ENCODE measurements around the gene CCDC116.

DNA sequence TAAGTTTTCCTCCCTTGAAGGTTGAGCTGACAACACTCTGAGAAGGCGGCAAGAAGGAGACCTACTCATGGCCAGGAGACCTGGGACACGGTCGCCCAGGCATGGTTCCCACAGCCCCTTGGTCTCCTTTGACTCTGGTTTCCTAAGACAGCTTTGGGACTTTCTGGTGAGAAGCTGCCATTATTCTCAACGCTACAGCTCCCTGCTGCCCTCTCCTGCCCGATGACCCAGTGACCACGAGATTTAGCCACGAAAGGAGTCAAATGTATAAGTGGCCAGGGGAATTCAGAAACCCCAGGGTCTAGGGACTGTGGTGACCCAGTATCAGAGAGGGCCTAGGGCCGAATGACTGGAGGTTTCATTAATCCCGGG is 8.8 kb downstream of the CCDC116 start:
- TF ChIP-seq TAF1 (IDR thresholded peaks at IDR 0.05; ENCODE audit: borderline replicate concordance, insufficient read depth, low read length) (no peak), REST (IDR thresholded peaks at IDR 0.05; ENCODE audit: insufficient read depth in 1 of 2, low read depth in 2 of 2, low read length in 2 of 2) (no peak), POLR2AphosphoS5 (IDR thresholded peaks at IDR 0.05; ENCODE audit: low read depth, low read length) (no peak)
